GM20000 (cell line): Measurements from ENCODE around the gene SERPINA12.

ENCODE experiments used
- DNase-seq: peaks from one replicate; pipeline ENCODE4 v3.0.0; 2012; ENCODE audit warnings: low spot score
- TF ChIP-seq, protein P1 (sequence below): IDR thresholded peaks from 2 replicates; pipeline ENCODE4 v1.5.1; 2012; ENCODE audit warnings: mild to moderate bottlenecking, control low read depth; ENCODE audit errors: extremely low read depth, missing control alignments

SERPINA12 gene

DNA sequence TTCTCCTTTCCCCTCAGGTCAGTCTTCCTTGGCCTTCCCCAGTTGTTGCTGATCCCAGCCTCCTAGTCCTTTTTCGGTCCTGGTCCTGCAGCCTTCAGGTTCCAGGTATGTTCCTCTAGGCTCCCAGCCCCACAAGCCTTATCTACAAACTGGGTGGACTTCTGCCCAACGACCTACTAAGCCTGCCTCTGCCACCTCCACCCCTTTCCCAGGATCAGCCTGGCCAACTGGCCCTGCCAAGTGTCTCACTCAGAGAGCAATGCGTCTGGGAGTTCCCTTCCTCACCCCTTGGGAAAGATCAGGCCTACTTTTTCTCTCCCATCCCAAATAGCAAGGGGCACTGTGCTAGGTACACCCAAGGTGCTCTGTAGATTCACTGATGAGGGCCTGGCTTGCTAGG lies at the start of gene SERPINA12:
Gene SERPINA12 (minus strand): TSS at position 114 of the 400 bp plus-strand sequence. CDS start 11,072 bp downstream, outside the sequence.
- no peak for DNase-seq
- TF ChIP-seq, protein P1, sequence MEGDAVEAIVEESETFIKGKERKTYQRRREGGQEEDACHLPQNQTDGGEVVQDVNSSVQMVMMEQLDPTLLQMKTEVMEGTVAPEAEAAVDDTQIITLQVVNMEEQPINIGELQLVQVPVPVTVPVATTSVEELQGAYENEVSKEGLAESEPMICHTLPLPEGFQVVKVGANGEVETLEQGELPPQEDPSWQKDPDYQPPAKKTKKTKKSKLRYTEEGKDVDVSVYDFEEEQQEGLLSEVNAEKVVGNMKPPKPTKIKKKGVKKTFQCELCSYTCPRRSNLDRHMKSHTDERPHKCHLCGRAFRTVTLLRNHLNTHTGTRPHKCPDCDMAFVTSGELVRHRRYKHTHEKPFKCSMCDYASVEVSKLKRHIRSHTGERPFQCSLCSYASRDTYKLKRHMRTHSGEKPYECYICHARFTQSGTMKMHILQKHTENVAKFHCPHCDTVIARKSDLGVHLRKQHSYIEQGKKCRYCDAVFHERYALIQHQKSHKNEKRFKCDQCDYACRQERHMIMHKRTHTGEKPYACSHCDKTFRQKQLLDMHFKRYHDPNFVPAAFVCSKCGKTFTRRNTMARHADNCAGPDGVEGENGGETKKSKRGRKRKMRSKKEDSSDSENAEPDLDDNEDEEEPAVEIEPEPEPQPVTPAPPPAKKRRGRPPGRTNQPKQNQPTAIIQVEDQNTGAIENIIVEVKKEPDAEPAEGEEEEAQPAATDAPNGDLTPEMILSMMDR, result no peak

DNA sequence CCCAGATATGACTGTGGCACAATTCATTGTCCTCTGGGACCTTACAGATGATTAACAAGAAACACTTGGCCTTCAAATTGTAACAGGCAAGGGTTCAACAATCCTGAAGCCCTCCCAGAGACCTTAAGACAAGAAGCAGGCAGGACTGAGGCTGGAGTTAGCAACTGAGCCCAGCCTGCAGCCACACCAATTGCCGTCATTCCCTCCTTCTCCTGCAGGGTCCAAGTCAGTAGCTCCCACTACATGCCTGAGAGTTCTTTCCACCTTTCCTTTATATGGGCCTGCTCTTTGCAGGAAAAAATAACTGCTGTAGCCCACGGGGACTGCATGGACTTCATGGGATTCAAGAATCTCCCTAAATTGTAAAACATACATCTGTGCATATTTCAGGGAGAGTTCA lies 49.6 kb upstream of the SERPINA12 start:
- TF ChIP-seq, protein P1, result no peak
- DNase-seq, result no peak

DNA sequence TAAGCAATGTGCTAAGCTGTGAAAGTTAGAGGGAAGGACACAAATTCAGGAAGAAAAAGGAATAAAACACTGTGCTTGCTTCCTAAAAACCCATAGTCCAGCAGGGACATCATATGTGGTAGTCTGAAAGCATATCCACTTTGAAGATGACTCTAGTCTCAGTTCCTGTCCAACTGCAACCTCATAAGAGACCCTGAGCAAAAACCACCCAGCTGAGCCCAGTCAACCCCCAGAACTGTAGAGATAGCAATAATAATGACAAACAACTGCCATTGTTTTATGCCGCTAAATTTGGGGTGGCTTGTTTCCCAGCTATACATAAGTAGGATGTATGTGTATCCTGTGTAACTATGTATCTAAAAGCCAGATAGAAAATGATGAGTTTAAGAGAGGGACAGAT lies 48.1 kb upstream of the SERPINA12 start:
- DNase-seq, result no peak
- TF ChIP-seq, protein P1, result no peak

- TF ChIP-seq, protein P1, result no peak
- DNase-seq, result no peak
These were observed 46.7 kb upstream of the SERPINA12 start for GRCh38 chr14:94555991-94556390.

GRCh38 chr14:94550041-94550440 lies 40.8 kb upstream of the SERPINA12 start:
- TF ChIP-seq, protein P1, result no peak
- DNase-seq, result no peak

GRCh38 chr14:94548999-94549985 lies 40.0 kb upstream of the SERPINA12 start:
- TF ChIP-seq, protein P1, result peak; percentile 84
- DNase-seq, result peak; percentile 60
